Spleen (tissue), 11 donors: ENCODE data around the gene AGBL1. TPM values are rescaled to one million over a fixed set of nuclear protein-coding genes. Genes with fewer than 3 reads are reported as not detected.

ENCODE experiments used
- DNase-seq: peaks from one replicate; pipeline ENCODE4 v3.0.0-alpha.2; 2020
- H3K27ac ChIP-seq, 8 donors: fragments of 200-600 bp; sonication (generic) in 7 of 8; 1 replicate in 4 of 8; 2 replicates in 4 of 8; pipeline versions ENCODE4 v1.5.0 to v1.8.0; 2016 to 2021; ENCODE audit warnings: inconsistent platforms in 4 of 8, mild to moderate bottlenecking in 4 of 8, moderate library complexity in 1 of 8
- H3K27me3 ChIP-seq, 7 donors: fragments of 200-600 bp; sonication (generic) in 6 of 7; replicated peaks in 1 of 7; 1 replicate in 4 of 7; 2 replicates in 3 of 7; pipeline versions ENCODE4 v1.5.0 to v1.8.0; 2016 to 2021; ENCODE audit warnings: inconsistent platforms in 3 of 7, mild to moderate bottlenecking in 1 of 7
- H3K36me3 ChIP-seq, 6 donors: fragments of 200-600 bp; sonication (generic) in 5 of 6; 1 replicate in 4 of 6; 2 replicates in 2 of 6; pipeline versions ENCODE4 v1.5.0 to v1.8.0; 2016 to 2021; ENCODE audit warnings: inconsistent platforms in 2 of 6
- H3K4me1 ChIP-seq, 6 donors: fragments of 200-600 bp; sonication (generic) in 5 of 6; 1 replicate in 3 of 6; 2 replicates in 3 of 6; pipeline versions ENCODE4 v1.5.0 to v1.8.0; 2016 to 2021; ENCODE audit warnings: inconsistent platforms in 3 of 6
- H3K4me3 ChIP-seq, 8 donors: fragments of 200-600 bp; sonication (generic) in 7 of 8; 1 replicate in 4 of 8; 2 replicates in 4 of 8; pipeline versions ENCODE4 v1.5.0 to v1.8.0; 2016 to 2021; ENCODE audit warnings: inconsistent platforms in 4 of 8, mild to moderate bottlenecking in 4 of 8, moderate library complexity in 2 of 8
- H3K9me3 ChIP-seq, 8 donors: fragments of 200-600 bp; sonication (generic) in 7 of 8; 1 replicate in 4 of 8; 2 replicates in 4 of 8; pipeline versions ENCODE4 v1.5.0 to v1.8.0; 2016 to 2021; ENCODE audit warnings: inconsistent platforms in 4 of 8
- POLR2A ChIP-seq, 3 donors: fragments of 450-650 bp; IDR thresholded peaks; one replicate each; pipeline ENCODE4 v1.5.1; 2017; ENCODE audit warnings: antibody characterized with exemption in 3 of 3, mild to moderate bottlenecking in 1 of 3
- POLR2AphosphoS5 ChIP-seq, 3 donors: sonication (generic); formaldehyde crosslinking; IDR thresholded peaks; one replicate each; pipeline ENCODE4 v1.5.1; 2017; ENCODE audit warnings: antibody characterized with exemption in 3 of 3
- WGBS, 5 donors: extraction: QIAGEN DNeasy Blood & Tissue Kit in 3 of 5; methylation state at CpG; one replicate each; pipeline versions ENCODE4 v1.1.5 to v1.1.7; 2013 to 2018; 5-methylcytosine and 5-hydroxymethylcytosine counted together
- intact Hi-C: fragments of 100-400 bp; cut with DNase I; formaldehyde crosslinking; loops from one replicate; pipeline ENCODE4 v1.15.0; 2023; ENCODE audit warnings: low total_unique reads
- polyA plus RNA-seq, 3 donors: library from polyadenylated mRNA; stranded (reverse); fragments of 200-250 nt; gene quantifications; one replicate each; pipeline ENCODE4 v1.2.1, GENCODE V29; 2013
- total RNA-seq, 7 donors: library from RNA; depleted of rRNA in 3 of 7; stranded (reverse); fragments of >200 nt in 3 of 7; fragmentation: NEBNext Ultra II Directional in 4 of 7; extraction: Animal tissue kit (Norgen Biotek cat#: 25700) in 4 of 7; gene quantifications; one replicate each; pipeline versions ENCODE4 v1.1.0 to v1.2.1, GENCODE V29; 2016 to 2021
- TF ChIP-seq, protein P1 (sequence below), 11 experiments: fragments of 200-600 bp in 7 of 11; fragments of 450-650 bp in 4 of 11; sonication (generic) in 4 of 11; IDR thresholded peaks in 8 of 11; conservative IDR thresholded peaks in 3 of 11; 1 replicate in 7 of 11; 2 replicates in 4 of 11; pipeline versions ENCODE4 v1.4.0 to v1.8.0; 2016 to 2021; ENCODE audit warnings: antibody characterized with exemption in 11 of 11, inconsistent platforms in 4 of 11, mild to moderate bottlenecking in 1 of 11
- donor health status: healthy with polysubstance abuse.
- donor health status: DM: no; HTN: no; CAD: no; lungs with moderate emphysema.
- donor health status: DM: no; HTN: no; CAD: no.
- donor health status: Bipolar disorder and iron deficiency.
- donor health status: healthy.
- donor health status: DM: no; HTN: no; CAD: no.
- donor health status: DM: yes; HTN: yes; CAD: no.

Gene AGBL1
- total and polyA plus RNA-seq, 10 donors, result not detected

DNA sequence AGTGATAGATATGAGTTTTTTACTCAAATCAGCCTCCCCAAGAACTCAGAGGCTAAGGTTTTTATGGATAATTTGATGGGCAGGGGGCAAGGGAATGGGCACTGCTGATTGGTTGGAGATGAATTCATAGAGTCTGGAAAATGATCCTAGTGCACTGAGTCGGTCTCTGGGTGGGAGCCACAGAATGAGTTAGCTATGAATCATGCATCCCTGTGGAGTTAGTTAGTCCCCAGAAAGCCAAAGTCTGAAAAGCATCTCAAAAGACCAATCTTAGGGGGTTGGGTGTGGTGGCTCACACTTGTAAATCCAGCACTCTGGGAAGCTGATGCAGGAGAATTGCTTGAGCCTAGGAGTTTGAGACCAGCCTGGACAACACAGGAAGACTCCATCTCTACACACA lies 516.1 kb downstream of the AGBL1 start:
- H3K4me3 ChIP-seq, result no peak overlapping the region
- intact Hi-C loops, result no loop called here
- TF ChIP-seq, protein P1, sequence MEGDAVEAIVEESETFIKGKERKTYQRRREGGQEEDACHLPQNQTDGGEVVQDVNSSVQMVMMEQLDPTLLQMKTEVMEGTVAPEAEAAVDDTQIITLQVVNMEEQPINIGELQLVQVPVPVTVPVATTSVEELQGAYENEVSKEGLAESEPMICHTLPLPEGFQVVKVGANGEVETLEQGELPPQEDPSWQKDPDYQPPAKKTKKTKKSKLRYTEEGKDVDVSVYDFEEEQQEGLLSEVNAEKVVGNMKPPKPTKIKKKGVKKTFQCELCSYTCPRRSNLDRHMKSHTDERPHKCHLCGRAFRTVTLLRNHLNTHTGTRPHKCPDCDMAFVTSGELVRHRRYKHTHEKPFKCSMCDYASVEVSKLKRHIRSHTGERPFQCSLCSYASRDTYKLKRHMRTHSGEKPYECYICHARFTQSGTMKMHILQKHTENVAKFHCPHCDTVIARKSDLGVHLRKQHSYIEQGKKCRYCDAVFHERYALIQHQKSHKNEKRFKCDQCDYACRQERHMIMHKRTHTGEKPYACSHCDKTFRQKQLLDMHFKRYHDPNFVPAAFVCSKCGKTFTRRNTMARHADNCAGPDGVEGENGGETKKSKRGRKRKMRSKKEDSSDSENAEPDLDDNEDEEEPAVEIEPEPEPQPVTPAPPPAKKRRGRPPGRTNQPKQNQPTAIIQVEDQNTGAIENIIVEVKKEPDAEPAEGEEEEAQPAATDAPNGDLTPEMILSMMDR (IDR thresholded peaks at IDR 0.05 in 8 of 11, conservative IDR thresholded peaks at IDR 0.05 in 3 of 11), result no peak
- TF ChIP-seq POLR2A (IDR thresholded peaks at IDR 0.05) (no peak), POLR2AphosphoS5 (IDR thresholded peaks at IDR 0.05) (no peak)
- no peaks in the 10 kb centered on the region for H3K4me1 ChIP-seq
- no peaks in the 10 kb centered on the region for H3K27me3 ChIP-seq
- WGBS, 5 donors, result 63 to 86% (median 81%) methylated on average over 1 of the region's 1 CpG
- no peaks in the 10 kb centered on the region for H3K36me3 ChIP-seq
- H3K9me3 ChIP-seq, result no peaks in the 10 kb centered on the region
- H3K27ac ChIP-seq, result no peak overlapping the region
- DNase-seq, result no peak

DNA sequence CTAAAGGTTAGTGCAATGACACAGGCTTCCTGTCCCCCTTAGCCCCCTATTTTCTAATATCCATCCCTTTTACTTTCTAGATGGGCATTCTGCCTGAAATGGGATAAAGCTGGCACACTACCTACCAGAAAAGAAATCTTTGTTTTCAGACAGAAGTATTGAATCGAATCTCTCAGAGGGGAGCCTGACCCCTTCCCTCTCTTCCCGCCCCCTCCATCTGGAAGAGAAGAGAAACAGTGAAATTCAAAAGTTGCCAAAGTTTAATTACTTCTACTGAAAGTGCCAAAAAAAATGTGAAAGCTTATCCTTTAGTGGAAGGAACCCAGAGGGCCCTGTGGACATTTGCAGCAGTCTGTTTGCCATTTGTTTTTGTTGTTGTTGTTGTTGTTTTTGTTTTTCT lies 523.8 kb downstream of the AGBL1 start:
- WGBS, 5 donors, result 65 to 82% (median 76%) methylated on average over 2 of the region's 2 CpGs
- TF ChIP-seq POLR2A (IDR thresholded peaks at IDR 0.05), result no peak
- no peak for TF ChIP-seq POLR2AphosphoS5 (IDR thresholded peaks at IDR 0.05)
- TF ChIP-seq, protein P1 (IDR thresholded peaks at IDR 0.05 in 8 of 11, conservative IDR thresholded peaks at IDR 0.05 in 3 of 11), result no peak
- H3K4me1 ChIP-seq, result no peaks in the 10 kb centered on the region
- intact Hi-C loops, result no loop called here
- DNase-seq, result no peak
- H3K27ac ChIP-seq, result no peak overlapping the region
- H3K4me3 ChIP-seq, result no peak overlapping the region
- no peaks in the 10 kb centered on the region for H3K36me3 ChIP-seq
- H3K9me3 ChIP-seq, result no peaks in the 10 kb centered on the region
- H3K27me3 ChIP-seq, result no peaks in the 10 kb centered on the region

DNA sequence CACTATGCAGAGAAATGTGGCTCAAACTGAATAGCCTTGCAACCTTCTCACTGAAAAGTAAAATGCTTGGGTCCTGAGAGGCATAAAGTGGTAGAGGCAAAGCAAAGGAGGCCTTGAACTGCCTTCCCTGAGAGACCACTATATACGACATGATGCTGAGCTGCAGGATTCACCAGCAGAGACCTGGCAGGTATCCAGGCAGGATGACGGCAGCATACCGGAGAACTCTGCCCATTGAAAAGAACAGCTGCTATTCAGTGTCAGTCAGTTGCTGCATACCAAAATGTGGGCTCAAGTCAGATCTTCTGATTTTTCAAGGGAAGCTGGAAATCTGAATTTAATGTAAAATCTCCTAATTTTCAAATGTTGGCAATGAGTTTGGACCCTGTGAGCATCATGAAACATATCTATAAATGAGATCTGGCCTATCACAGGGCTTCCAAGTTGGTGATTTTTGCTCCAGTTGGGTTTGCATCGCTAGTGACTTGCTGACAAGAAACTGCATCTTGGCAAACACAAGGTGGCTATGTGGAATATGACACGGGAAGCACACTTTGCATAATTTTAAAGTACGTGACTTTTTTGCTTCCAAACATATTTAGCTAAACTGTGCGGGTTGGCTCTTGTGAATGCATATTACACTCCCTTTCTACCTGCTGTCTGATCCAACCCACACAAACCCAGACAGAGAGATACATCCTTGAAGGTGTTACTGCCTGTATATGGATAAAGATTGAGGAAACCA lies 529.0 kb downstream of the AGBL1 start:
- no peak for DNase-seq
- Histone ChIP-seq H3K27me3 (no peaks in the 10 kb centered on the region), H3K4me3 (no peak overlapping the region), H3K27ac (no peak overlapping the region), H3K9me3 (no peaks in the 10 kb centered on the region), H3K4me1 (peaks cover 0 to 5% (median 0%) of the 10 kb centered on the region in 6 donors), H3K36me3 (no peaks in the 10 kb centered on the region)
- WGBS, 5 donors, result 69 to 81% (median 71%) methylated on average over 7 of the region's 7 CpGs
- intact Hi-C loops, result no loop called here
- TF ChIP-seq POLR2AphosphoS5 (IDR thresholded peaks at IDR 0.05) (no peak), POLR2A (IDR thresholded peaks at IDR 0.05) (no peak)
- TF ChIP-seq, protein P1 (IDR thresholded peaks at IDR 0.05 in 8 of 11, conservative IDR thresholded peaks at IDR 0.05 in 3 of 11), result no peak

DNA sequence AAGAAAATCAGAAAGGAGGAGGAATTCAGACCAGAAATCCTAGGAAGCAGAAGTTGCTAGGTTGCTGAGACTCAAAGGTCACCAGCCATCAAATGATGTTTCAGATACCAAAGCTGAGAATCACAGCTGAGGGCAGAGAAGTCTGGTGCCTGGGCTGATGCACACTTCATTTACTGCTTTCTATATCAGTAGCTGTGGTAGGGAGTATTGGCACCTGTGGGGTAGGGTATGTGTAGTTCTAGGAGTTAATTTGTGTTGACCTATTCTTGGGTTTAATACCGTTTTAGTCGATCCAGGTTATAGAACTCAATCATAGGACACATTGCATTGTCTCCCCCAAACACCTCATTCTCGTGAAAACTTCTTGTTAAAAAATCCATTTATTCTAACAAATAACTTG lies 529.6 kb downstream of the AGBL1 start:
- intact Hi-C loops, result no loop called here
- Histone ChIP-seq H3K27ac (no peak overlapping the region), H3K4me1 (peaks cover 0 to 5% (median 0%) of the 10 kb centered on the region in 6 donors), H3K27me3 (no peaks in the 10 kb centered on the region), H3K4me3 (no peak overlapping the region), H3K36me3 (no peaks in the 10 kb centered on the region), H3K9me3 (no peaks in the 10 kb centered on the region)
- 86 to 91% (median 88%) methylated on average over 3 of the region's 3 CpGs for WGBS, 5 donors
- TF ChIP-seq POLR2AphosphoS5 (IDR thresholded peaks at IDR 0.05) (no peak), POLR2A (IDR thresholded peaks at IDR 0.05) (no peak)
- TF ChIP-seq, protein P1 (IDR thresholded peaks at IDR 0.05 in 8 of 11, conservative IDR thresholded peaks at IDR 0.05 in 3 of 11), result no peak
- DNase-seq, result no peak
